PFSK-1 (cell line): ENCODE data around the gene RAN.

Experiments
- FOXP2 ChIP-seq: optimal IDR thresholded peaks from 2 replicates; pipeline ENCODE3; 2011; ENCODE audit warnings: borderline replicate concordance, control low read depth, inconsistent platforms; ENCODE audit not compliant: insufficient read depth; ENCODE audit errors: extremely low read length, extremely low read depth
- POLR2AphosphoS5 ChIP-seq: IDR thresholded peaks from 2 replicates; pipeline ENCODE4 v1.6.1; 2012; ENCODE audit warnings: low read depth, mild to moderate bottlenecking, control low read depth, low read length, moderate library complexity
- REST ChIP-seq, 2 experiments: IDR thresholded peaks; 2 replicates each; pipeline versions ENCODE4 v1.6.1 to v1.8.0; 2011 to 2012; ENCODE audit warnings: low read depth in 2 of 2, low read length in 2 of 2, control low read depth in 1 of 2, inconsistent platforms in 1 of 2, mild to moderate bottlenecking in 1 of 2, moderate library complexity in 1 of 2; ENCODE audit not compliant: insufficient read depth in 1 of 2
- SIN3A ChIP-seq: IDR thresholded peaks from 2 replicates; pipeline ENCODE4 v1.6.1; 2012; ENCODE audit warnings: mild to moderate bottlenecking, low read length, moderate library complexity, borderline replicate concordance; ENCODE audit not compliant: insufficient read depth
- TAF1 ChIP-seq: IDR thresholded peaks from 2 replicates; pipeline ENCODE4 v1.6.1; 2012; ENCODE audit warnings: low read length, control low read depth, borderline replicate concordance; ENCODE audit not compliant: insufficient read depth

Gene RAN

DNA sequence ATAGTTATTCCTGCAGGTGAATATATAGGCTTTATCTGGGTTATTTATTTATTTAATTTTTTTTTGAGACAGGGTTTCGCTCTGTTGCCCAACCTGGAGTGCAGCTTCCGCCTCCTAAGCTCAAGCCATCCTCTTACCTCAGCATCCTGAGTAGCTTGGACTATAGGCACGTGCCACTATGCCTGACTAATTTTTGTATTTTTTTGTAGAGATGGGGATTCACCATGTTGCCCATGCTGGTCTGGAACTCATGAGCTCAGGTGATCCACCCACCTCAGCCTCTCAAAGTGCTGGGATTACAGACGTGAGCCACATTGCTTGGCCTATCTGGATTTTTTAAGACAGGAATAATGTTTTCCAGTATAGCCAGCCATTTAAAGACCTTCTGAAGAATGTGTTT, 2.0 kb downstream of the RAN start:
- no peak for TF ChIP-seq TAF1
- TF ChIP-seq SIN3A = no peak
- TF ChIP-seq FOXP2 = no peak
- TF ChIP-seq REST (IDR thresholded peaks at IDR 0.05; ENCODE audit: insufficient read depth in 1 of 2, low read depth in 2 of 2, low read length in 2 of 2) = no peak
- no peak for TF ChIP-seq POLR2AphosphoS5

DNA sequence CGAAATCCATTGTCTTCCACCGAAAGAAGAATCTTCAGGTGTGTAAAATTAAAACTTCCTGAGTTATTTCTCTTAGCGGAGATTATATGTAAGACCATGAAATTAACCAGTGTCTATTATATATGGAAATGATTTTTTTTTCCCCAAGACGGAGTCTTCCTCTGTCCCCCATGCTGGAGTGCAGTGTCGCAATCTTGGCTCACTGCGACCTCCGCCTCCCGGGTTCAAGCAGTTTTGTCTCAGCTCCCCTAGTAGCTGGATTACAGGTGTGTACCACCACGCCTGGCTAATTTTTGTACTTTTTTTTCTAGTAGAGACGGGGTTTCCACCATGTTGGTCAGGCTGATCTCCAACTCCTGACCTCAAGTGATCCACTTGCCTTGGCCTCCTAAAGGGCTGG, 2.8 kb downstream of the RAN start:
- TF ChIP-seq SIN3A (no peak), POLR2AphosphoS5 (no peak), FOXP2 (no peak), REST (IDR thresholded peaks at IDR 0.05; ENCODE audit: insufficient read depth in 1 of 2, low read depth in 2 of 2, low read length in 2 of 2) (no peak), TAF1 (no peak)

- TF ChIP-seq TAF1 = no peak
- TF ChIP-seq SIN3A = no peak
- TF ChIP-seq POLR2AphosphoS5 = no peak
- no peak for TF ChIP-seq REST (IDR thresholded peaks at IDR 0.05; ENCODE audit: insufficient read depth in 1 of 2, low read depth in 2 of 2, low read length in 2 of 2)
- TF ChIP-seq FOXP2 = no peak
Observed at GRCh38 chr12:130875193-130875592, 3.3 kb downstream of the RAN start.

DNA sequence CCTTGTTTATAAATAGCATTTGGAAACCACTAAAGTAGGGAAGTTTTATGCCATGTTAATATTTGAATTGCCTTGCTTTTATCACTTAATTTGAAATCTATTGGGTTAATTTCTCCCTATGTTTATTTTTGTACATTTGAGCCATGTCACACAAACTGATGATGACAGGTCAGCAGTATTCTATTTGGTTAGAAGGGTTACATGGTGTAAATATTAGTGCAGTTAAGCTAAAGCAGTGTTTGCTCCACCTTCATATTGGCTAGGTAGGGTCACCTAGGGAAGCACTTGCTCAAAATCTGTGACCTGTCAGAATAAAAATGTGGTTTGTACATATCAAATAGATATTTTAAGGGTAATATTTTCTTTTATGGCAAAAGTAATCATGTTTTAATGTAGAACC, 4.4 kb downstream of the RAN start:
- TF ChIP-seq POLR2AphosphoS5 (no peak), TAF1 (no peak), SIN3A (no peak), FOXP2 (no peak), REST (IDR thresholded peaks at IDR 0.05; ENCODE audit: insufficient read depth in 1 of 2, low read depth in 2 of 2, low read length in 2 of 2) (no peak)

- TF ChIP-seq TAF1 = no peak
- TF ChIP-seq POLR2AphosphoS5 = no peak; the same call in 1 of the 2 replicates
- no peak for TF ChIP-seq REST (IDR thresholded peaks at IDR 0.05; ENCODE audit: insufficient read depth in 1 of 2, low read depth in 2 of 2, low read length in 2 of 2)
- TF ChIP-seq FOXP2 = no peak
- TF ChIP-seq SIN3A = no peak
Observed at GRCh38 chr12:130876758-130877157, 4.9 kb downstream of the RAN start.
